Esophagus squamous epithelium (tissue), 5 donors: Measurements from ENCODE around the gene MOAP1. TPM values are rescaled to one million over a fixed set of nuclear protein-coding genes. Genes with fewer than 3 reads are reported as not detected.

Experiments
- DNase-seq: peaks from one replicate; lab custom pipeline; 2025; lab: John Stamatoyannopoulos, UW
- H3K27ac ChIP-seq, 4 donors: fragments of 200-600 bp; sonication (generic); one replicate each; pipeline ENCODE4 v1.5.1; 2016 to 2019; ENCODE audit warnings: mild to moderate bottlenecking in 1 of 4
- H3K27me3 ChIP-seq, 4 donors: fragments of 200-600 bp; sonication (generic); 1 replicate in 3 of 4; 2 replicates in 1 of 4; pipeline versions ENCODE4 v1.5.1 to v1.6.0; 2017 to 2021; ENCODE audit warnings: antibody characterized with exemption in 1 of 4
- H3K36me3 ChIP-seq, 3 donors: fragments of 200-600 bp; sonication (generic); one replicate each; pipeline ENCODE4 v1.5.1; 2016 to 2019
- H3K4me1 ChIP-seq, 3 donors: fragments of 200-600 bp; sonication (generic); one replicate each; pipeline ENCODE4 v1.5.1; 2017 to 2019
- H3K4me3 ChIP-seq, 4 donors: fragments of 200-600 bp; sonication (generic); 1 replicate in 3 of 4; 2 replicates in 1 of 4; pipeline ENCODE4 v1.5.1; 2016 to 2019; ENCODE audit warnings: mild to moderate bottlenecking in 2 of 4, moderate library complexity in 1 of 4
- H3K9me3 ChIP-seq, 3 donors: fragments of 200-600 bp; sonication (generic); one replicate each; pipeline ENCODE4 v1.5.1; 2016 to 2019
- POLR2A ChIP-seq, 4 donors: fragments of 450-650 bp; IDR thresholded peaks; one replicate each; pipeline ENCODE4 v1.6.1; 2017; ENCODE audit warnings: antibody characterized with exemption in 4 of 4, mild to moderate bottlenecking in 4 of 4, moderate library complexity in 3 of 4
- WGBS, 2 donors: methylation state at CpG; one replicate each; pipeline ENCODE4 v1.1.5; 2018; 5-methylcytosine and 5-hydroxymethylcytosine counted together
- intact Hi-C: fragments of 100-400 bp; cut with DNase I; formaldehyde crosslinking; loops from one replicate; pipeline ENCODE4 v1.15.0; 2022
- total RNA-seq, 4 donors: library from RNA; depleted of rRNA; stranded (reverse); fragments of >200 nt; gene quantifications; one replicate each; pipeline ENCODE4 v1.1.0, GENCODE V29; 2016
- TF ChIP-seq, protein P1 (sequence below), 6 experiments: fragments of 450-650 bp in 4 of 6; fragments of 200-600 bp in 2 of 6; sonication (generic) in 2 of 6; IDR thresholded peaks; one replicate each; pipeline ENCODE4 v1.5.1; 2016 to 2019; ENCODE audit warnings: antibody characterized with exemption in 6 of 6, mild to moderate bottlenecking in 4 of 6, moderate library complexity in 4 of 6
- donor health status: DM: yes; HTN: yes; CAD: no.

MOAP1 gene
- total RNA-seq, 4 donors from 2014 or later, result 4.9 to 28.8 (median 11.5) TPM

DNA sequence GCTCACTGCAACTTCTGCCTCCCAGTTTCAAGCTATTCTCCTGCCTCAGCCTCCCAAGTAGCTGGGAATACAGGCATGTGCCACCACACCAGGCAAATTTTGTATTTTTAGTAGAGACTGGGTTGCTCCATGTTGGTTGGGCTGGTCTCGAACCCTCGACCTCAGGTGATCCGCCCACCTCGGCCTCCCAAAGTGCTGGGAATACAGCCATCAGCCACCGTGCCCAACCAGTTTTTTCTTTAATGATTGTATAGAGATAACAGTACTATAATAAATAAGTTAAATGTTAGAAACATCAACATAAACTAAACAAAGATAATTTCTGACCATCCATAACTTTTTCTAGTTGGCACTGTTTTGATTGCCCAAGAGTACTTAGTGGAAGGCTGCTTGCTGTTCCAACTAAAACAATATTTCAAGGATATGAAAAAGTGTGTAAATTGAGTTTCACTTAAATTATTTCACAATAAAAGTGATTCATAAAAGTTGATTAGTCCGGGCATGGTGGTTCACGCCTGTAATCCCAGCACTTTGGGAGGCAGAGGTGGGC is 16.5 kb upstream of the MOAP1 start:
- 78 to 81% methylated on average over 7 of the region's 7 CpGs for WGBS, 2 donors
- TF ChIP-seq, protein P1, sequence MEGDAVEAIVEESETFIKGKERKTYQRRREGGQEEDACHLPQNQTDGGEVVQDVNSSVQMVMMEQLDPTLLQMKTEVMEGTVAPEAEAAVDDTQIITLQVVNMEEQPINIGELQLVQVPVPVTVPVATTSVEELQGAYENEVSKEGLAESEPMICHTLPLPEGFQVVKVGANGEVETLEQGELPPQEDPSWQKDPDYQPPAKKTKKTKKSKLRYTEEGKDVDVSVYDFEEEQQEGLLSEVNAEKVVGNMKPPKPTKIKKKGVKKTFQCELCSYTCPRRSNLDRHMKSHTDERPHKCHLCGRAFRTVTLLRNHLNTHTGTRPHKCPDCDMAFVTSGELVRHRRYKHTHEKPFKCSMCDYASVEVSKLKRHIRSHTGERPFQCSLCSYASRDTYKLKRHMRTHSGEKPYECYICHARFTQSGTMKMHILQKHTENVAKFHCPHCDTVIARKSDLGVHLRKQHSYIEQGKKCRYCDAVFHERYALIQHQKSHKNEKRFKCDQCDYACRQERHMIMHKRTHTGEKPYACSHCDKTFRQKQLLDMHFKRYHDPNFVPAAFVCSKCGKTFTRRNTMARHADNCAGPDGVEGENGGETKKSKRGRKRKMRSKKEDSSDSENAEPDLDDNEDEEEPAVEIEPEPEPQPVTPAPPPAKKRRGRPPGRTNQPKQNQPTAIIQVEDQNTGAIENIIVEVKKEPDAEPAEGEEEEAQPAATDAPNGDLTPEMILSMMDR (IDR thresholded peaks at IDR 0.05), result no peak
- no peak for TF ChIP-seq POLR2A (IDR thresholded peaks at IDR 0.05)

DNA sequence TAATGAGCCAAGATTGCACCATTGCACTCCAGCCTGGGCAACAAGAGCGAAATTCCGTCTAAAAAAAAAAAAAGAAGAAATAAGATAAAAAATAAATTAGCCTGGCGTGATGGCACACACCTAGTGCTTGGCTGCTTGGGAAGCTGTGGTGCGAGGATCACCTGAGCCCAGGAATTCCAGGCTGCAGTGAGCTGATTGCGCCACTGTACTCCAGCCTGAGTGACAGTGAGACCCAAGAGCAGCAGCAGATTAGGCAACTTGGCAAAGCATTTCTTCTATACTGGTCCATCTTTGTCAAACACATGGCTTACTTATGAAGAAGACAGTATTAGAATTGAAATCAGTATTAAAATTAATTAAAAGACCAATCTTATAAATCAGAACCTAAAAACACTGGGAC is 15.9 kb upstream of the MOAP1 start:
- DNase-seq, result no peak
- no peaks in the 10 kb centered on the region for H3K9me3 ChIP-seq
- H3K4me3 ChIP-seq, result no peak overlapping the region
- WGBS, 2 donors, result 91 to 93% methylated on average over 4 to 5 of the region's 5 CpGs
- H3K27ac ChIP-seq, result no peak overlapping the region
- H3K27me3 ChIP-seq, result no peaks in the 10 kb centered on the region
- TF ChIP-seq, protein P1 (IDR thresholded peaks at IDR 0.05), result no peak
- no peak for TF ChIP-seq POLR2A (IDR thresholded peaks at IDR 0.05)
- intact Hi-C loops, result no loop called here
- H3K4me1 ChIP-seq, result peaks cover 0 to 16% (median under 1%) of the 10 kb centered on the region in 3 donors
- H3K36me3 ChIP-seq, result peaks cover 0 to 5% (median 0%) of the 10 kb centered on the region in 3 donors

More for the DNA sequence above, 16.5 kb upstream of the MOAP1 start:
- DNase-seq, result no peak
- H3K27ac ChIP-seq, result no peak overlapping the region
- H3K4me3 ChIP-seq, result no peak overlapping the region
- no peaks in the 10 kb centered on the region for H3K27me3 ChIP-seq
- H3K36me3 ChIP-seq, result peaks cover 0 to 5% (median 0%) of the 10 kb centered on the region in 3 donors
- no peaks in the 10 kb centered on the region for H3K9me3 ChIP-seq
- intact Hi-C loops, result no loop called here
- peaks cover 0 to 23% (median 7%) of the 10 kb centered on the region in 3 donors for H3K4me1 ChIP-seq

DNA sequence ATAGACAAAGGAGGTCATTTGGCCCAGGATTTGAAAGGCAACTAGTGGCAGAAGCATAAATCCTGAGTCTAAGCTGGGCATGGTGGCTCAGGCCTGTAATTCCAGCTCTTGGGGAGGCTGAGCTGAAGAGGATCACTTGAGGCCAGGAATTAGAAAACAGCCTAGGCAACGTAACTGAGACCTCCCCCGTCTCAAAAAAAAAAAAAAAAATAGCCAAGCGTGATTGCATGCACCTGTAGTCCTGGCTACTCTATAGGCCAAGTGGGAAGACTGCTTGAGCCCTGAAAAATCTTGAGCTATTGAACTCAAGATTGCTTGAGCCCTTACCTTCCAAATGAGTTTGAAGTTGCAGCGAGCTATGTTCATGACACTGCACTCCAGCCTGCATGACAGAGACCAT is 14.3 kb upstream of the MOAP1 start:
- TF ChIP-seq, protein P1 (IDR thresholded peaks at IDR 0.05), result no peak
- no peak for TF ChIP-seq POLR2A (IDR thresholded peaks at IDR 0.05)
- no peak overlapping the region for H3K27ac ChIP-seq
- 78 to 91% methylated on average over 4 of the region's 4 CpGs for WGBS, 2 donors
- no peak overlapping the region for H3K4me3 ChIP-seq
- no peaks in the 10 kb centered on the region for H3K27me3 ChIP-seq
- H3K4me1 ChIP-seq, result peaks cover 0 to under 1% (median 0%) of the 10 kb centered on the region in 3 donors
- intact Hi-C loops, result no loop called here
- DNase-seq, result no peak
- no peaks in the 10 kb centered on the region for H3K9me3 ChIP-seq
- peaks cover 0 to 5% (median 0%) of the 10 kb centered on the region in 3 donors for H3K36me3 ChIP-seq

DNA sequence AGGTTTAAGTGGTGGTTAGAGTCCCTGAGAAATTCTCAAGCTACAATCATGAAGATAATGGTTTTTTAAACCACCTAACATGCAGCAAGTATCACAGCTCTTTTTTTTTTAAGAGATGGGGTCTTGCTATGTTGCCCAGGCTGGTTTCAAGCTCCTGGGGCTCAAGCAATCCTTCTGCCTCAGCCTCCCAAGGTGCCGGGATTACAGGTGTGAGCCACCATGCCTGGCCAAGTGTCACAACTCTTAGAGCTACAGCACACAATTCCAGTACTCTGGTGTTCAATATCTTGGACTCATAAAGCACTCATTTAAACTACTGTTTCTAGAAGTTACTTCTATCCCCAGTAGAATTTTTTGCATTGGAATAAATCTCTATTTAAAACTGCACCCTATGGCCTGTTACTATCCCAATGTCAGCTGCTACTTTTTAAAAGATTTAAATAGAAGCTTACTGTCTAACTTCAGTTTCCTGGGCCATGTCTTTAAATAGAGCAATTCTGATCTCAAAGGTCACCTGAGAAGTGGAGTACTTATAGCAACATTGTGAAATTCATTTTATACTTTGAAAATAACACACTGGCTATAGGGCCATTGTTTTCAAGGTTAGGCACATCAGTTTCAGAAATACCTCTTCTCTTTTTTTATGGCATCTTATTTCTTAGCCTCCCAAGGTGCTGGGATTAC is 10.8 kb upstream of the MOAP1 start:
- no peaks in the 10 kb centered on the region for H3K27me3 ChIP-seq
- no peaks in the 10 kb centered on the region for H3K9me3 ChIP-seq
- intact Hi-C loops, result no loop called here
- H3K27ac ChIP-seq, result no peak overlapping the region
- WGBS, 2 donors, result 86 to 88% methylated on average over 1 of the region's 1 CpG
- TF ChIP-seq POLR2A (IDR thresholded peaks at IDR 0.05), result no peak
- TF ChIP-seq, protein P1 (IDR thresholded peaks at IDR 0.05), result no peak
- DNase-seq, result no peak
- no peak overlapping the region for H3K4me3 ChIP-seq
- H3K4me1 ChIP-seq, result peaks cover 0 to 9% (median 0%) of the 10 kb centered on the region in 3 donors
- peaks cover 0 to 5% (median 0%) of the 10 kb centered on the region in 3 donors for H3K36me3 ChIP-seq

DNA sequence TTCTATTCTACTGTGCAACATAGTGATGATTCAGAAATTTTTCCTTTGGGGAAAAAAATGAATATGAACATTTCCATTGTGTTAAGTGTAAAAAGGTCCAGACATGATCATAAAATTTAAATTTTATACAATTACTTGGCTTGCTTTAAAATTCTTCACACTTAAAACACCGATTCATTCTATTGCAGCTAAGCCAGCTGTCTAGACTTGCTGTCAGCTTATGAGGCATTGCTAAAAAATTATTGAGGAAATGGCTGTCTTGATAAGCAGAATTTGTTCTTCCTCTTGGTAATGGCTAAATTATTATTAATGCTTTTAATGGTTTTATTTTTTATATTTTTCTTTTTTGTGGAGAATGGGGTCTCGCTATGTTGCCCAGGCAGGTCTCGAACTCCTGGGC is 2.3 kb upstream of the MOAP1 start:
- no peak overlapping the region for H3K4me3 ChIP-seq
- H3K27ac ChIP-seq, result no peak overlapping the region
- DNase-seq, result no peak
- intact Hi-C loops, result no loop called here
- no peaks in the 10 kb centered on the region for H3K9me3 ChIP-seq
- no peak for TF ChIP-seq POLR2A (IDR thresholded peaks at IDR 0.05)
- TF ChIP-seq, protein P1 (IDR thresholded peaks at IDR 0.05), result no peak
- H3K36me3 ChIP-seq, result peaks cover 0 to 31% (median 0%) of the 10 kb centered on the region in 3 donors
- peaks cover 7 to 43% (median 16%) of the 10 kb centered on the region in 3 donors for H3K4me1 ChIP-seq
- no peaks in the 10 kb centered on the region for H3K27me3 ChIP-seq
- WGBS, 2 donors, result 76 to 81% methylated on average over 3 of the region's 3 CpGs
